Smooth muscle cell (in vitro differentiated cells): ENCODE results near the gene CLK1. TPM values are rescaled to one million over a fixed set of nuclear protein-coding genes. Genes with fewer than 3 reads are reported as not detected.
"Not testable (repeated sequence)": the region's sequence is repeated elsewhere in the genome, so short reads cannot be mapped to it uniquely, and the experiment has no call there.

ENCODE experiments used
- DNase-seq: peaks from one replicate; lab custom pipeline; 2025; ENCODE audit not compliant: unreplicated experiment; lab: John Stamatoyannopoulos, UW
- H2AFZ ChIP-seq: fragments of 200-600 bp; sonication (generic); 2 replicates; pipeline ENCODE4 v1.6.0; 2016; ENCODE audit warnings: antibody characterized with exemption, low read depth, mild to moderate bottlenecking
- H3F3A ChIP-seq: fragments of 200-600 bp; sonication (generic); 2 replicates; pipeline ENCODE4 v1.6.0; 2017; ENCODE audit warnings: antibody characterized with exemption, low read depth
- H3K27ac ChIP-seq: fragments of 200-600 bp; sonication (generic); 2 replicates; pipeline ENCODE4 v1.5.1; 2016; ENCODE audit warnings: low read depth, mild to moderate bottlenecking
- H3K27me3 ChIP-seq: fragments of 200-600 bp; sonication (generic); 2 replicates; pipeline ENCODE4 v1.6.1; 2016; ENCODE audit warnings: low read depth, mild to moderate bottlenecking
- H3K36me3 ChIP-seq: fragments of 200-600 bp; sonication (generic); 2 replicates; pipeline ENCODE4 v1.5.1; 2016; ENCODE audit warnings: low read depth
- H3K4me1 ChIP-seq: fragments of 200-600 bp; sonication (generic); 2 replicates; pipeline ENCODE4 v1.5.1; 2016; ENCODE audit warnings: low read depth
- H3K4me2 ChIP-seq: fragments of 200-600 bp; sonication (generic); 2 replicates; pipeline ENCODE4 v1.6.0; 2016; ENCODE audit warnings: mild to moderate bottlenecking
- H3K4me3 ChIP-seq: fragments of 200-600 bp; sonication (generic); 2 replicates; pipeline ENCODE4 v1.5.1; 2016; ENCODE audit warnings: mild to moderate bottlenecking
- H3K79me2 ChIP-seq: fragments of 200-600 bp; sonication (generic); 2 replicates; pipeline ENCODE4 v1.6.0; 2016; ENCODE audit warnings: low read depth, mild to moderate bottlenecking
- H3K9ac ChIP-seq: fragments of 200-600 bp; sonication (generic); 2 replicates; pipeline ENCODE4 v1.6.0; 2016; ENCODE audit warnings: low read depth
- H3K9me3 ChIP-seq: fragments of 200-600 bp; sonication (generic); replicated peaks from 2 replicates; pipeline ENCODE4 v1.5.1; 2016; ENCODE audit warnings: low read depth
- H4K20me1 ChIP-seq: fragments of 200-600 bp; sonication (generic); 2 replicates; pipeline ENCODE4 v1.6.0; 2016; ENCODE audit warnings: low read depth
- WGBS: methylation state at CpG from one replicate; pipeline ENCODE4 v1.1.7; 2016; ENCODE audit warnings: low lambda C conversion rate; 5-methylcytosine and 5-hydroxymethylcytosine counted together
- polyA plus RNA-seq: library from polyadenylated mRNA; unstranded; fragments of >200 nt; fragmentation: Nextera tagmentation; extraction: Ambion mirVana; gene quantifications from 2 replicates; pipeline ENCODE4 v1.2.1, GENCODE V29; 2016
- total RNA-seq: library from RNA; depleted of rRNA; stranded (reverse); fragments of >200 nt; gene quantifications from 2 replicates; pipeline ENCODE4 v1.2.3, GENCODE V29; 2014
- TF ChIP-seq, protein P1 (sequence below): fragments of 200-600 bp; sonication (generic); IDR thresholded peaks from 2 replicates; pipeline ENCODE4 v1.5.1; 2017; ENCODE audit warnings: borderline replicate concordance, mild to moderate bottlenecking, antibody characterized with exemption; ENCODE audit not compliant: insufficient read depth, poor library complexity, severe bottlenecking

Gene CLK1
- total and polyA plus RNA-seq, 2 experiments from 2014 or later, result 25.7 to 87.8 TPM

DNA sequence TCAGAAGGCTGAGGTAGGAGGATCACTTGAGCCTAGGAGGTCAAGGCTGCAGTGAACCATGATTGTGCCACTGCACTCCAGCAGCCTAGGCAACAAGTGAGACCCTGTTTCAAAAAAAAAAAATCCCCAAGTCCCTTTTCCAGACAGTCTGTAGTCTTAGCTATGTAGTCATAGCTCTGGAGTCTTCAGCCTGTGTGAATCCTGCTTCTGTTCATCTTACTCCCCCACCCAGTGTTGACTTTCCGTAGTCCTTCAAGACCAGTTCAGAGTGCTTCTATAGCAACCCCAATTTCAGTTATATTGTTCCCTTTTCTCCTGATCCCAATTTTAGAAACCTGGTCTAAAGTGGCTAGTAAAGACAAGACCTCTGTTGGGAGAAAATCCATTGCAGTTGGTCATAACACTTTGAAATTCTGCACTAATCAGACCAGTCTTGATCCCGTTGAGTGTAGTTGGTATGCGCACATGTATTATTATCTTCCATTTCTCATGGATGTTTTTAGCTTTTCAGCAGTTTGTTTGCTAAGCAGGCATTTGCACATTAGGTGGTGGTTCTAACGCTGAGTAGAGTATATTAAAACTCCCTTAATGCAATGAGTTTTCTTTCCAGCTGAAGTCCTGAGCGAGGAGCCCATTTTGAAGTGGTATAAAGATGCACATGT is 43.8 kb downstream of the CLK1 start:
- TF ChIP-seq, protein P1, sequence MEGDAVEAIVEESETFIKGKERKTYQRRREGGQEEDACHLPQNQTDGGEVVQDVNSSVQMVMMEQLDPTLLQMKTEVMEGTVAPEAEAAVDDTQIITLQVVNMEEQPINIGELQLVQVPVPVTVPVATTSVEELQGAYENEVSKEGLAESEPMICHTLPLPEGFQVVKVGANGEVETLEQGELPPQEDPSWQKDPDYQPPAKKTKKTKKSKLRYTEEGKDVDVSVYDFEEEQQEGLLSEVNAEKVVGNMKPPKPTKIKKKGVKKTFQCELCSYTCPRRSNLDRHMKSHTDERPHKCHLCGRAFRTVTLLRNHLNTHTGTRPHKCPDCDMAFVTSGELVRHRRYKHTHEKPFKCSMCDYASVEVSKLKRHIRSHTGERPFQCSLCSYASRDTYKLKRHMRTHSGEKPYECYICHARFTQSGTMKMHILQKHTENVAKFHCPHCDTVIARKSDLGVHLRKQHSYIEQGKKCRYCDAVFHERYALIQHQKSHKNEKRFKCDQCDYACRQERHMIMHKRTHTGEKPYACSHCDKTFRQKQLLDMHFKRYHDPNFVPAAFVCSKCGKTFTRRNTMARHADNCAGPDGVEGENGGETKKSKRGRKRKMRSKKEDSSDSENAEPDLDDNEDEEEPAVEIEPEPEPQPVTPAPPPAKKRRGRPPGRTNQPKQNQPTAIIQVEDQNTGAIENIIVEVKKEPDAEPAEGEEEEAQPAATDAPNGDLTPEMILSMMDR, result no peak
- Histone ChIP-seq H3K27me3 (no peaks in the 10 kb centered on the region), H3K9me3 (no peaks in the 10 kb centered on the region), H3K4me2 (no peak overlapping the region), H3K4me3 (no peak overlapping the region), H3K4me1 (no peaks in the 10 kb centered on the region), H3K27ac (no peak overlapping the region), H3F3A (peaks cover 29% of the 10 kb centered on the region), H3K36me3 (peaks cover 60% of the 10 kb centered on the region), H4K20me1 (peaks cover 63% of the 10 kb centered on the region), H3K9ac (no peak overlapping the region), H3K79me2 (peaks cover 15% of the 10 kb centered on the region), H2AFZ (no peak overlapping the region)
- WGBS, result 96% methylated on average over 5 of the region's 5 CpGs
- no peak for DNase-seq

DNA sequence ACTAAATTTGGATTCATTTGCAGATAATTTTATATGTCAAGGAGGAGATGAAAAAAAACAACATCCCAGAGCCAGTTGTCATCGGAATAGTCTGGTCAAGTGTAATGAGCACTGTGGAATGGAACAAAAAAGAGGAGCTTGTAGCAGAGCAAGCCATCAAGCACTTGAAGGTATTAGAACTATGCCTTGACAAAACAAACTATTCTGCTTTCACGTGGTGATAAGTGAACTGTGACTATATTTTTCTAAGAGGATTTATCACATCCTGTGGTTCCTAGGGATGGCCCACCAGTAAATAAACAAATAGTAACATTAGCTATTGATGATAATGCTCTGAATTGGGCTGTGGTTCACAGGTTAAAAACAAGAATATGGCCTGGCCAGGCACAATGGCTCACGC is 45.7 kb downstream of the CLK1 start:
- not testable (repeated sequence) for H2AFZ ChIP-seq, H3K9ac ChIP-seq, H3K9me3 ChIP-seq, DNase-seq, H3K4me1 ChIP-seq, H3K4me3 ChIP-seq, H3K27ac ChIP-seq, H3K27me3 ChIP-seq, H3K4me2 ChIP-seq
- Histone ChIP-seq H3K36me3 (peaks cover 75% of the 10 kb centered on the region), H3F3A (peaks cover 22% of the 10 kb centered on the region), H4K20me1 (peaks cover 80% of the 10 kb centered on the region), H3K79me2 (peaks cover 35% of the 10 kb centered on the region)
- 80% methylated on average over 3 of the region's 3 CpGs for WGBS

DNA sequence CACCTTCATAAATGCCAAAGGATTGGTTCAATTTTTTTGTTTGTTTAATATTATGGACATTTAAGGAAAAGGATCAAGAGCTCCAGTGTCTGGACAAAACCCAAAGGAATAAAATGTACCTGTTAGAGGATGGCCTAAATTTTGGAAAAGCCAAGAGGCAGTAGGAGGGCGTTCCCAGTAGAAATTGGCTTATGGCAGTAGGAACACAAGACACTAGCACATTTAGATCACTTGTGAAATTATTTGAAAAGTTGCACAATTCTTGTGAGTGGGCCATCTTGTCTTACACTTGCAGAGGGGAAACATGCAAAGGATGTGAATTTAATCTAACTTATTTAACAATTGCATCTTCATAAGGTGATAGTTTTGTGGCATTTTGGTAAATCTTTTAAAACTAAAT is 49.5 kb downstream of the CLK1 start:
- Histone ChIP-seq H3K9ac (no peak overlapping the region), H3K9me3 (no peaks in the 10 kb centered on the region), H3K4me3 (no peak overlapping the region), H3K4me2 (peak overlapping the region; percentile 86), H3F3A (peaks cover 19% of the 10 kb centered on the region), H4K20me1 (peaks cover 81% of the 10 kb centered on the region), H3K27ac (peak overlapping the region; percentile 40), H3K79me2 (peaks cover 54% of the 10 kb centered on the region), H3K27me3 (no peaks in the 10 kb centered on the region), H3K4me1 (peaks cover 22% of the 10 kb centered on the region), H3K36me3 (peaks cover 56% of the 10 kb centered on the region), H2AFZ (no peak overlapping the region)
- DNase-seq, result no peak
- 95% methylated on average over 1 of the region's 1 CpG for WGBS
- TF ChIP-seq, protein P1, result no peak

DNA sequence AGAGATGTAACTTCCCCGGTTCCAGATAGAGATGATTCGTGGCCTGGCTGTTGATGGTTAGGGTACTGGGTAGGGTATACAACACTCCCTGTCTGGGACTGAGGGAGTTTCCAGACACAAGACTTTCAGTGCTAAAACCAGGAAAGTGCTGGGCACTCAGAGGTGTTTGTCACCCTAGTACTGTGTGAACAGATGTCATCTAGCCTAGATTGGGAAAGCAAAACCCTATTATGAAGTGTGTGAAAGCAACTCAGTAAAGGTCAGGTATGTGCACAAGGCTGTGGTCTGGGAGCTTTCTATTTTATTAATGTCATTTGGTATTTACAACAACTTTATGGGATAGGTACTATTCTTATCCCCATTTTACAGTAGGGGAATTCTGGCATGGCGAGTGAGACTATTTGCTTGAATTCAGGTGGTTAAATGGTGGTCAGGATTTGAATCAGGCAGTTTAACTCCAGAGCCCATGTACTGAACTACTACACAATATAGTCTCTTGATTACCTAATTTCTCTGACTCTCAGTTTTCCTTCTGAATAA is 50.1 kb downstream of the CLK1 start:
- 80% methylated on average over 3 of the region's 3 CpGs for WGBS
- Histone ChIP-seq H4K20me1 (peaks cover 76% of the 10 kb centered on the region), H3K4me3 (no peak overlapping the region), H3K79me2 (peaks cover 54% of the 10 kb centered on the region), H3K27me3 (no peaks in the 10 kb centered on the region), H3F3A (peaks cover 25% of the 10 kb centered on the region), H3K27ac (peak overlapping the region; percentile 40), H3K4me1 (peaks cover 22% of the 10 kb centered on the region), H3K9me3 (no peaks in the 10 kb centered on the region), H3K9ac (no peak overlapping the region), H2AFZ (no peak overlapping the region), H3K36me3 (peaks cover 50% of the 10 kb centered on the region), H3K4me2 (peak overlapping the region; percentile 86)
- DNase-seq, result no peak
- TF ChIP-seq, protein P1, result no peak
